Stimulated activated CD8-positive, alpha-beta memory T cell treated with anti-CD3 and anti-CD28 coated beads, Interleukin-15, amount 100 ng/mL, for 1 hour (primary cell): ENCODE results near the gene UBE2I.
"Not testable (repeated sequence)": the region's sequence is repeated elsewhere in the genome, so short reads cannot be mapped to it uniquely, and the experiment has no call there.

Experiments
- DNase-seq: peaks from one replicate; pipeline ENCODE4 v3.0.0-alpha.2; 2020; ENCODE audit warnings: low read depth

UBE2I gene

DNA sequence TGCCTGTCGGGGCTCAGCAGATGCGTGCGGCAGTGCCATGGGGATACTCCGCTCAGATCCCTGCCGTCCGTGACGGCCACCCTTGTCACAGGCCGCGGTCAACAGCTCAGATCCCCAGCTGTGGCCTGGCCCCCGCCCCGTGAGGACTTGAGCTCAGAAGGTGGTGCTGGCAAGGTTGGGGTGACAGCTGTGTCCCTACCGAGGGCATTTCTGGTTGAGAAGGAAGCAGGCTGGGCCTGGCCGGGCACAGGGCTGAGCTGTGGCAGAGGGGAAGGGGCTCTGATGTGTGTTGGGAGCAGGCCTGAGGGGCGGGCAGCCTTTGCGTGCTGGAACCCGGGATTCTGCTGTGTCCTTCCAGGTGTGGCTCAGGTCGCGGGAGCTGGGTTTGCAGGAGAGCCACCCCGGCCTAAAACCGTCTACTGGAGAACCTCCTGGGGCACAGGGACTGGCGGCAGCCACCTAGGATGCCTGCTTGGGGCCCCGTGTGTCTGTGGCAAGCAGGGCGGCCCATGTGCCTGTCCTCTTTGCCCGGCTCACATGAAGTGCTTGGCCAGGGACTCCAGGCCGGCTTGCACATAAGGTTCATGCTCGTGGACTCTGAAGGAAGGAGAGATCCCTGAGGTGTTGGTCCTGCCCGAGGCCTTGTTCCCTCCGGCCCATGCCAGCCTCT is 5.1 kb downstream of the UBE2I start:
- DNase-seq, result no peak

DNA sequence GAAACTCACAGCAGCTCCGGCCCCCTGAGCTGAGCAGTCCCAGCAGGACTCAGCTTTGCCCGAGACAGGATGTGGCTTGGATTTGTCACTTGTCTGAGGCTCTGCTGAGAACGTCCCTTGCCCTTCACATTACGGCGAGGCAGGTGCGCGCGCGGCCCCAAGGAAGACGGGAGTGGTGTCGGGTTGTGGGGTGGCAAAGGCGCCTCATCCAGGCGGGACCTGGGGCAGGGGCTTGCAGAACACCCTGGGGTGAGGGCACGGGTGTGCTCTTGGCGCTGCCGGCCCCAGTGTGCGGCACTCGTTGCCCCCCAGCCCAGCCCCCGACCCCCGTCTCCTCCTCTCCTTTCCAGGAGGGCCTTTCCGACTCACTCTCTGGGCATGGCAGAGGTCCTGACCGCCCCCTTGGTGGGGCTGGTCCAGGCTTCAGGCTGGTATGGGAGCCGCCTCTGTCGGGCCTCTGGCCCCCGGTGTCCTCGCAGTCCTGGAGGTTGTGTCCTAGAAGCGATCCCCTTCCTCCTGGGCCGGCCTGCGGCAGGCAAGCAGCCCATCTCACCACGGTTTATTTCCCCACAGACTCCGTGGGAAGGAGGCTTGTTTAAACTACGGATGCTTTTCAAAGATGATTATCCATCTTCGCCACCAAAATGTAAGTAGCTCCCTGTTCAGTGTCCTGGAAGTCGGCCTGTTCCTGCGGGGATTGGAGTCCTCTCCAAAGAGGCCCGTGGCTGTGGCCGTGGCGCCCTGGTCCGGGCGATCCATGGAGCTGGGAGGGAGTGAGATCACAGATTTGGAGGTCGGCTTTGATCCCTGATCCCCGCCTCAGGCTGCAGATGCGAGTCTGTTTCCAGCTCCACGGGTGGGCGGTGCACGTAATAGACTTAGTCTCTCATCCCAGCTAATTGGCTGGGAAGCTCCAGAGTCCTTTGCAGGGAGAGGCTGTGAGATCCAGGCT is 5.9 kb downstream of the UBE2I start:
- no peak for DNase-seq

DNA sequence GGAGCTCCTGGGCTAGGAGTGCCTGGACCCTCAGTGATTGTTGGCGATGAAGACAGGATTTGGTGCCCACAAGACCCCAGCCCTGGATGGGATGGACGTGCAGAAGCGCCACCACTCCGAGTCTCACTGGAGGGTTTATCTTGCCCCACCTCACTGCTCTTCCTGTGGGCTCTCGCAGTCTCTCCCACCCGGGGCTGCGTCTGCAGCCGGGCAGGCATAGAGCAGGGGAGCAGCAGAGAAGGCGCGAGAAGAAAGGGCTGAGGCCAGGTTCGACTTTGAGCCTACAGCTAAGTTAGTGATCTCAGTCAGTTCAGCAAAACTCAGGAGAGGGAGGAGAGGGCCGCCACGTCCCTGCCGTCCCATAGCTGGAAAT is 6.6 kb downstream of the UBE2I start:
- DNase-seq, result no peak

DNA sequence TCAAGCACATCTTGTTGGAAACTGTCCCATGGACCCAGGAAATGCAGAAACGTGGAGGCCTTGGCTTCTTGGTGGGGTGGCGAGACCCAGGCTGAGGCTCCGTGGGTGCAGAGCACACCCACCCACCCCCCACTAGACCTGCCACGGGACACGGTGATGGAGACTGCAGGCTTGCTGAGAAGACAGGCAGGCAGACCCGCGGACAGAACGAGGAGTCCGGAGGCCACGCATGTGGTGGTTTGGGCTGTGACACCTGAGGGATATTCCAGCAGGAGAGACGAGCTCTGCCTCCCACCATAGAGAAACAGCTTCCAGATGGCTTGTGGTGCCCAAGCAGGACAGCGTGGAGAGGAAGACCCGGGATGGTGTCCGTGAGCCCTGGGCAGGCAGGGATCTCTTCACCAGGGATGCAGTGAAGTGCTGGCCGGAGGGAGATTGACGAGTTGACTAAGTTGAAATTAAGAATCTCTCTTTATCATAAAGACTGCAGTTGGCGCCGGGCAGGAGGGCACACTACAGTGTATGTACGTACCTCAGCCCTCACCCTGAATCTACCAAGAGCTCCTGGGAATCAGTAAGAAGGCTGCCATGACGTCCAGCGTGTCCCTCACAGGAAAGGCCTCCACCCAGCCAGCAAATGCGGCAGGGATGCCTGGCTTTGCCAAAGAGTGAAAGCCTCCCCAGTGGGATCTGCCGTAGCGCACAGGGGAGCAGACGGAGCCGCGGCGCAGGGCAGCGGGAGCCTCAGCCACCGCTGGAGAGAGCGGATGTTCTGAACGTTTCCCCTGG is 8.2 kb downstream of the UBE2I start:
- no peak for DNase-seq

DNA sequence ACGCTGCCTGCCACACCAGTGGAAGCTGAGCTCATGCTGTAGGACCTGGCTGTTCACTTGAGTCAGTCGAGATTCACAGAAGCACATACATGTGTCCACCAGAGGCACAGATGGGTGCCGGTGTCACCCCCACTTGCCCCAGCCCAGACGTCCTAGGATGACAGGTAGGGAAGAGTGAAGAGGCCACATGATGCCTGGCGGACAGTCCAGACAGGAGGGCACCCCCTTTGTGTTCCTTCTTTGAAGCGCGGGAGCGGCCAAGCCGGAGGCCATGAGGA is 8.8 kb downstream of the UBE2I start:
- no peak for DNase-seq

DNA sequence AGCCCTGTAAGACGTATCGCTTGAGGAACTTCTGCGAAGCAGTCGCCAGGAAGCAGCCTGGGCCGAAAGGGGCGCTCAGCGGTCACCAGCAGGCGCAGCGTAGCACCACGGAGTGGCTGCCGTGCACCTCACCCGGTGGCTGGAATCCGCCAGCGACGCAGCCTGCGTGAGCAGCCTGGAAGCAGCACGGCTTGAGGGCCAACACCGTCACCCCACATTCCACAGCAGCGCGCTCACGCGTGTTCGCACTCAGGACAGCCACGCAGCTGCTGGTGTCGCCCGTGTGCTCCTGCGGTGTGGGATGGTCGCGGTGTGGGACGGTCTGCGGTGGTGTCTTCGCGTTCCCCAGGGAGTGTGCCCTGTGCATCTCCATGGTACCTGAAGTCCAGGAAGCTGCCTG is 9.6 kb downstream of the UBE2I start:
- DNase-seq, result no peak

DNA sequence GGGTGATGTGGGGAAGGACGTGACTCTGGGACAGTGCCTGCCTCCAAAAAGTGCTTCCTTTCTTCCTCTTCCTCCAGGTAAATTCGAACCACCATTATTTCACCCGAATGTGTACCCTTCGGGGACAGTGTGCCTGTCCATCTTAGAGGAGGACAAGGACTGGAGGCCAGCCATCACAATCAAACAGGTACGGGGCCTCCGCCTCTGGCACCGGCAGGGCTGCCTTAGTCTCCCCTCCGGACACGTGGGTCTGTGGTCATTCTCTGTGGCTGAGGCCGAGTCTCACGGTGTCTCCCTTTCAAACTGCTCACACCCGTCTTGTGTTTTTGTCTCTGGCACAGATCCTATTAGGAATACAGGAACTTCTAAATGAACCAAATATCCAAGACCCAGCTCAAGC is 10.7 kb downstream of the UBE2I start:
- no peak for DNase-seq

DNA sequence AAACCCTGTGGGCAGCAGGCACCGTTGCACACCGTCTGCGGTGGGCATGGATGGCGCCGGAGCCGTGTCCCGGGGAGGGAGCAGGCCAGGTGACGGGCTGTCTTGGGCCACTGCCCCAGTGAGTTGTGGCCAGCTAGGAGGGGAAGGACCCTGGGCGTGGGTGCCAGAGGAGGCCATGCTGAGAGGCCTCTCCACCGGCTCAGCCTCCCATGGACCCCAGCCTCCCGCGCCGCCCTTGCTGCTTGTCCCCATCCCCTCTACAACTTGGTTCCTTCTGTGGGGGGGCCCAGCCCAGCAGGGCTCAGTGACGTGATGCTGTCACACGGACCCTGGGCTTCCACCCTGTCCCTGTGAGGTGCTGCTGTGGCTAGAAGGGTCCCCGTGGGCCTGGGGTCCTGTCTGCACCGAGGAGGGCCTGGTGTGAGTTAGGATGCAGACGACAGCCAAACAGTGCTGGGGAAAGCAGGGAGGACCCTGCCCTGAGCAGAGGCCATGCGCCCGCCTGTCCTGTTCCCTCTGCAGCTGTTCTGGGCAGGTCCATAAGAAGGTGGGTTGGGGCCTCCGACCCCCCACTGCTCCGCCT is 11.3 kb downstream of the UBE2I start:
- DNase-seq, result no peak

DNA sequence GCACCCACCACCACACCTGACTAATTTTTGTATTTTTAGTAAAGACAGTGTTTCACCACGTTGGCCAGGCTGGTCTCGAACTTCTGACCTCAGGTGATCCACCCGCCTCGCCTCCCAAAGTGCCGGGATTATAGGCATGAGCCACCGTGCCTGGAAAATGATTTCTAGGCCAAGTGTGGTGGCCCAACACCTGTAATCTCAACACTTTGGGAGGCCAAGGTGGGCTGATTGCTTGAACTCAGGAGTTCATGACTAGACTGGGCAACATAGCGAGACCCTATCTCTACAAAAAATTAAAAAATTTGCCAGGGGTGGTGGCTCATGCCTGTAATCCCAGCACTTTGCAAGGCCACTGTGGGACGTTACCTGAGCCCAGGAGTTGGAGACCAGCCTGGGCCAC is 13.0 kb downstream of the UBE2I start:
- DNase-seq, result no peak

DNA sequence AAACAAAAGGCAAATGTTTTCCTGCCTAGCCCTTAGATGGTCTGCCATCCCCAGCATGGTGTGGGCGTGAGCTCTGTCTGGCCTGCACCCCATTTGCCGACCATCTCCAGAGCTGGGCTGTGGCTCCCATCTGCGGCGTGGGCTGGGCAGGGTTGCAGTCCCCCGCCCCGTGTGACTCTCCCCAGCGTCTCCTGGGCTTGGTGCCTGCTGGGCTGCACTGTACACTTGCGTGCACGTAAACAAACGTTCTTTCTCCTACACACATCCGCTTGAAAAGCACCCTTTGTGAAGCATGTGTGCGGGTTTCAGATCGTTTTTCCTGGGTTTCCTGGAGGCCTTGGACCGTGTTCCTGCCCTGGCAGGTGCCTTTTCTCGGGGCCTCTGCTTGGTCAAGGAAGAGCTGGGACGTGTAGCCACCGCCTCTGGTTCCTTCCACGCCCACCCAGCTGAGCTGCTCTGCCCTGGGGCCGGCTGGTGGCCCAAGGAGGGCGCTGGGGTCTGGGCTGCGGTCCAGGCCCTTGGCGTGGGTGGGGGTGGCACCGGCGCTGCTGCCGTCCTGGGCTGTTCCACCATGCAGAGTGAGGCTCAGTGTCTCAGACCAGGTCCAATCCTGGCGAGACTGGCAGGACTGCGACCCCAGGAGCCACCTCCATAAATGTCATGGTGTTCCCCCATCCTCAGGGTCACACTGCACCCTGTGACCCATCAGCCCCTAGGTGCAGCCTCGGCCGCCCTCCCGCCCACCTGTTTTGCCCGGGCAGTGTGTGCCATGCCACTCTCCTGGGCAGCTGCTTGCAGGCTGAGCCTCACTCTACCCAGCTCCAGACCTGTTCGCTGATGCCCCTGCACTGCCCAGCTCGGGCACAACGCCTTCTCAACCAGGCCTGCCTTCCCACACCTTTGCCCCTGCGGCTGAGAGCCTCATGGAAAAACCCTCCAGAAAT is 14.1 kb downstream of the UBE2I start:
- no peak for DNase-seq

DNA sequence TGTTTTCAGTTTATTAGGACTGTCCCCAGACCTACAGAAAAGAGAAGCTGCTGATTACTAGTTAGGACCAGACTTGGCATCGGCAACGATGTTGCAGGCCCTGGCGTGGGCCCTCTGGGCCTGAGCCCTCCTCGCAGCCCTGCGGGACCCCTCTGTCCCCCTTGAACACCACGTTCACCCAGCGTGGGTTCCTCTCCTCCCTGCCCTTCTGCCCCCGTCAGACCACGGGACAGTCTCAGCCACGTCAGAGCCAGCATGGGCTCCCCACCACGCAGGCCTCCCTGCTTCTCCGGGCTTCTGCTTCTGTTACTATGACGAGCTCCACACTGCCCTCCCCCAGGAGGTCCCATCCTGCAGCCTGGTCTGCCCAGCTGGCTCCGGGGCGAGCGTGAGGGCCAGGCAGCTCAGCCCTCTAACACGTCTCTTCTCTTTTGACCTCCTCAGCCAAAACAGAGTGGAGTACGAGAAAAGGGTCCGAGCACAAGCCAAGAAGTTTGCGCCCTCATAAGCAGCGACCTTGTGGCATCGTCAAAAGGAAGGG is 14.9 kb downstream of the UBE2I start:
- DNase-seq, result no peak

DNA sequence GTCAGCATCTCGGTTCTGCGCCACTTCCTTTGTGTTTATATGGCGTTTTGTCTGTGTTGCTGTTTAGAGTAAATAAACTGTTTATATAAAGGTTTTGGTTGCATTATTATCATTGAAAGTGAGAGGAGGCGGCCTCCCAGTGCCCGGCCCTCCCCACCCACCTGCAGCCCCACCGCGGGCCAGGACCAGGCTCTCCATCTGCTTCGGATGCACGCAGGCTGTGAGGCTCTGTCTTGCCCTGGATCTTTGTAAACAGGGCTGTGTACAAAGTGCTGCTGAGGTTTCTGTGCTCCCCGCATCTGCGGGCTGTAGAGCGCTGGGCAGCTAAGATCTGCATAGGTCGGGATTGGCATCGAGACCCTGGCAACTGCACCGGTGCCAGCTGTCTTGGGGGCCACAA is 15.8 kb downstream of the UBE2I start:
- no peak for DNase-seq

DNA sequence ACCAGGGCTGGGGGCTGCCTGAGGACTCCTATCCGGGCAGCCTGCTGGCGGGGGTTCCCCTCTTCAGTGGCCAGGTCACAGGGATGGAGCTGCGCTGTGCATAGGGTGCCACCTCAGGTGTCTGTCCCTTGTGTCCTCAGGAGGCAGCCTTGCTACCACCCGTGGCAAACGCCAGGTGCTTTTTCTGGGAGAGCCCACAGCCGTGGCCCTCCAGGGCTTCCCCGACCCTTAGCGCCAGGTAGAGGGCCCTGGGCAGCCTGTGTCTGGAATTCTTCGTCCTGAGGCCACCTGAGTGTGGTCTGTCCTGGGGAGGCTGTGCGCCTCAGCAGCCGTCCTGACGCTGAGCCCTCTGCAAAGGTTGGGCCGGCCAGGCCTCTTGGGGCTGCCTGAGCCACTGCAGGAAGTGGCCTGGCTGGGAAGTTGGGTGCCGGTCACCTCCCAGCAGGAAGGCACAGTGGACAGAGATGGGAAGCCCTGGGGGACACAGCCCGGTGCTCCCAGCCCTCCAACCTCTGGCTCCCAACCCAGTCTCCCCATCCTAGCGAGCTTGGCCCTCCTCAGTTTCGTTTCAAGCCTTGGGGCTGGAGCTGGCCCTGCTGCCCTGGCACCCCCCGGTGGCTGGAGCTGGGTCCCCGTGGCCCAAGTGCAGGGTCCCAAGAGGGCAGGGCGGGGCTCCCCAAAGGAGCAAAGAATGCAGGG is 16.4 kb downstream of the UBE2I start:
- no peak for DNase-seq

DNA sequence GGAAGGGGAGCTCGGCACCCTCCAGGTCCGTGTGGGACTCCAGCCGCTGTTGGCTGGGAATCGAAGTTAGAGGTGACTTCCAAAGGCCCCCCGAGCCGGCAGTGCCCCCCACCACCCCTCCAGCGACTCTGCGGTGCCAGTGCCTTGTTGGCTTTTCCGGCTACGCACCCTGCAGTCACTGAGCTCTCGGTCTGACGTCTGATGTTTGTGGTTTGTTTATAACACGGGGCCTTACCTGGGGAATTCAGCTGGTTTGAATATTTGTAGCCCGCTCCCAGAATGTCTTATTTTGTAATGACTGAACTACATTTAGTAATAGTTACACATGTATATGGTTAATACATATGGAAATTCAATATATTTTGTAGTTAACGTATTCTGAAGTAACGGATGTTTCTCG is 17.0 kb downstream of the UBE2I start:
- no peak for DNase-seq

DNA sequence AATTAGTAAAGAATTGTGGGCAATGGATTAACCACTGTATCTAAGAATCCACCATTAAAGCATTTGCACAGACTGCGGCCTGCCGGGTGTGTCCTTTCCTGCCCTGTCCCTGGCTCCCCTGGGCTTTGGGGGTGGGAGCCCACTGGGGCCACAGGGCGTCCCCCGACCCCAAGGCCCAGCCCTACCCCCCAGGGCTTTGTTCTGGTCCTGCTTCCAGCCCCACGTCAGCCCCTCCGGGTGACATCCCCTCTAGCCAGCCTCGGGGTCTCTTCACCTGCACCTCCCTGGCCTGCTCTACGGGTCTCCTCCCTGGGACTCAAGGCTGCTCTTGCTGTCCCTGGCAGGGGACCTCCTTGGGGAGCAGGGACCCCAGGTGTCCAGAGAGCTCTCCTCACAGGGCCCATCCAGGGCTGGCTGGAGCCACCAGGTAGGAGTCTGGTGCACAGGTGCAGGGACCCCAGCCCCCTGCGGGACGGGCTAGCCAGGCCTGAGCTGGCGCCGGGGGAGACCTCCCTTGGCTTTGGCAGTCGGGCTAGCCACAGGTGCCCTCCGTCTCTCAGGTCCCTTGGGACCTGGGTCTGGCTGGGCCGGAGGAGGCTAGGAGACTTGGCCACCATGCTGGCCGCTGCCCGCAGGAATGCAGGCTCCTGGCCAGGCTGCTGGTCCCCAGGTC is 17.6 kb downstream of the UBE2I start:
- no peak for DNase-seq

DNA sequence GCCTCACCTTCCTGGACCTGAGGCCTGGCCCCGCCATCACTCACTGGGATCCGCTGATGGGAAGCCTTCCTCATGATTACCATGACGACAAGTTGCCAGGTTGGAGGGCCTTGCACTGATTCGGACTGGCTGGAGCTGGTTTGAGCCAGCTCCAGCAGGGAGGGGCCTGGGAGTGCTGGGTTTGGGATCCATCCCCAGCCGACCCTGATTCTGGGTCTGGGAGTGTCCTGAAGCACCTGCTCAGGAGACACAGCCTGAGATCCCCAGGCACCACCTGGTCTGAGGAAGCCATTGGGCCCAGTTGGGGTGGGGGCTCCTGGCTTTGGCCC is 18.1 kb downstream of the UBE2I start:
- DNase-seq, result no peak

DNA sequence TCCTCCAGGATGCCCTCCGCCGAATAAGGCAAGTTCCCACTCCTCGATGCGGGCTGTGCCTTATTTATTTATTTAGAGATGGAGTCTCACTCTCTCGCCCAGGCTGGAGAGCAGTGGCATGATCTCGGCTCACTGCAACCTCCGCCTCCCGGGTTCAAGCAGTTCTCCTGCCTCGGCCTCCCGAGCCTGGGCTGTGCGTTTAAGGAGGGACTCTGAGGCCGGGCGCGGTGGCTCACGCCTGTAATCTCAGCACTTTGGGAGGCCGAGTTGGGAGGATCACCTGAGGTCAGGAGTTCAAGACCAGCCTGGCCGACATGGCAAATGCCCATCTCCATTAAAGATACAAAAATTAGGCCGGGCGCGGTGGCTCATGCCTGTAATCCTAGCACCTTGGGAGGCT is 18.7 kb downstream of the UBE2I start:
- not testable (repeated sequence) for DNase-seq

DNA sequence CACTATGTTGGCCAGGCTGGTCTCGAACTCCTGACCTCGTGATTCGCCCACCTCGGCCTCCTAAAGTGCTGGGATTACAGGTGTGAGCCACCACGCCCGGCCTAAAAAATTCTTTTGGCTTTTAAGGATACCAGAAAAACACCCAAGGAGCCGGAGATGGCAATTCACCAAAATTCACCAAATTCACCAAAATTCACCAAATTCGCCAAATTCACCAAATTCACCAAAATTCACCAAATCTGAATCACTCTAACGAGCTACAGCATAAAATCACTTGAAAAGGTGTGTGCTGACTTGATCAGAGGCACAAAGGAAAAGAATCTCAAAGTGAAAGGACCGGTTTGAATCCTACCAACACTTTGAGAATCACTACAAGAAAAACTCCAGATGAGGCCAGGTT is 19.5 kb downstream of the UBE2I start:
- DNase-seq, result not testable (repeated sequence)

DNA sequence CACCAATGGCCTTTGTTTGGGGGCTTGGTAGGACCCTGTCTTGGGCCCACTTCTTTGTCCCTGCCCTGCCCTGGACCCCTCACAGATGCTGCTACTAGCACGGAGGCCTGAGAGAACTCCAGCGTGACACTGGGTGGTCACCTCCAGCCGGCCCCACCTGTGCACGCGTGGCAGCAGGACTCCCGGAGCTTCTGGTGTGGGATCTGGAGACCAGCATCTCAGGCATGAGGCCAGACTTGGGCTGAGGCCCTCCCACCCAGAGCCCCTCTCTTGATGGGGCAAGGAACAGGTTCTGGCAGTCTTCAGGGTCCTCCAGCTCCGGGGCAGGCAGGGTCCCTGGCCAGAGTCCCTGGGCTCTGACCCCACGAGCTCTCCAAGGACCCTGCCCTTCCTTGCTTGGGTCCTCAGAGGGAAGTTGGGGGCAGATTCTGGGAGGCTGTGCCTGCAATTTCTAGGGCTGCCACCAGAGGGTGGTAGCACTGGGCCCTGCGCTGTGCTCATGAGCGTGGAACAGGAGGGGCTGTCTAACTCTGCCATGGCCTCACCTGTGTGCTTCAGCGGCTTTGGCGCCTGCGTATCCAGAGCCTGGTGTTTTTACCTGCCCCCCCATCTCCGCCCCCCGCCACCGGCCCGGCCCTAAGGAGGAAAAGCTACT is 21.0 kb downstream of the UBE2I start:
- no peak for DNase-seq
